ENCODE results near the gene FLVCR2. TPM values are rescaled to one million over a fixed set of nuclear protein-coding genes. Genes with fewer than 3 reads are reported as not detected.

FLVCR2 gene
- total RNA-seq, 1 experiment from 2014 or later, result 3.2 TPM

- no peak overlapping the region for H3K27ac Mint-ChIP-seq (ENCODE audit: low read depth, unreplicated experiment)
- TF ChIP-seq, protein P1, sequence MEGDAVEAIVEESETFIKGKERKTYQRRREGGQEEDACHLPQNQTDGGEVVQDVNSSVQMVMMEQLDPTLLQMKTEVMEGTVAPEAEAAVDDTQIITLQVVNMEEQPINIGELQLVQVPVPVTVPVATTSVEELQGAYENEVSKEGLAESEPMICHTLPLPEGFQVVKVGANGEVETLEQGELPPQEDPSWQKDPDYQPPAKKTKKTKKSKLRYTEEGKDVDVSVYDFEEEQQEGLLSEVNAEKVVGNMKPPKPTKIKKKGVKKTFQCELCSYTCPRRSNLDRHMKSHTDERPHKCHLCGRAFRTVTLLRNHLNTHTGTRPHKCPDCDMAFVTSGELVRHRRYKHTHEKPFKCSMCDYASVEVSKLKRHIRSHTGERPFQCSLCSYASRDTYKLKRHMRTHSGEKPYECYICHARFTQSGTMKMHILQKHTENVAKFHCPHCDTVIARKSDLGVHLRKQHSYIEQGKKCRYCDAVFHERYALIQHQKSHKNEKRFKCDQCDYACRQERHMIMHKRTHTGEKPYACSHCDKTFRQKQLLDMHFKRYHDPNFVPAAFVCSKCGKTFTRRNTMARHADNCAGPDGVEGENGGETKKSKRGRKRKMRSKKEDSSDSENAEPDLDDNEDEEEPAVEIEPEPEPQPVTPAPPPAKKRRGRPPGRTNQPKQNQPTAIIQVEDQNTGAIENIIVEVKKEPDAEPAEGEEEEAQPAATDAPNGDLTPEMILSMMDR (IDR thresholded peaks at IDR 0.05; ENCODE audit: unreplicated experiment), result no peak
- no peaks in the 10 kb centered on the region for H3K4me1 Mint-ChIP-seq (ENCODE audit: insufficient read depth, unreplicated experiment)
- intact Hi-C loops (cut with micrococcal nuclease), result no loop called here
- H3K9me3 Mint-ChIP-seq (ENCODE audit: unreplicated experiment), result no peaks in the 10 kb centered on the region
- no peak for DNase-seq (ENCODE audit: unreplicated experiment)
- BruUV-seq (replicated peaks), result no TSS peak
- POLR2A ChIA-PET, result no interaction called here
- no peak overlapping the region for H3K4me3 Mint-ChIP-seq (ENCODE audit: unreplicated experiment)
- CTCF ChIA-PET, result interaction anchor here (0.7 kb wide), 1 partner anchor 18 kb away, joined by 3 read pairs; no protein-coding TSS in a partner anchor
- no peaks in the 10 kb centered on the region for H3K36me3 Mint-ChIP-seq (ENCODE audit: insufficient read depth, unreplicated experiment)
- H3K27me3 Mint-ChIP-seq (ENCODE audit: insufficient read depth, unreplicated experiment), result no peaks in the 10 kb centered on the region
These were observed 34.6 kb upstream of the FLVCR2 start for GRCh38 chr14:75543786-75544185.

GRCh38 chr14:75545907-75546306 is 32.5 kb upstream of the FLVCR2 start:
- Mint-ChIP-seq H3K4me3 (ENCODE audit: unreplicated experiment) (no peak overlapping the region), H3K4me1 (ENCODE audit: insufficient read depth, unreplicated experiment) (no peaks in the 10 kb centered on the region), H3K27me3 (ENCODE audit: insufficient read depth, unreplicated experiment) (no peaks in the 10 kb centered on the region), H3K27ac (ENCODE audit: low read depth, unreplicated experiment) (no peak overlapping the region), H3K36me3 (ENCODE audit: insufficient read depth, unreplicated experiment) (no peaks in the 10 kb centered on the region), H3K9me3 (ENCODE audit: unreplicated experiment) (no peaks in the 10 kb centered on the region)
- CTCF ChIA-PET, result interaction anchor here (0.6 to 1.2 kb wide), 3 partner anchors 14 to 32 kb away, joined by 3 to 4 read pairs (median 3); no protein-coding TSS in a partner anchor
- TF ChIP-seq, protein P1 (IDR thresholded peaks at IDR 0.05; ENCODE audit: unreplicated experiment), result no peak
- intact Hi-C loops (cut with micrococcal nuclease), result no loop called here
- no TSS peak for BruUV-seq (replicated peaks)
- POLR2A ChIA-PET, result interaction anchor here (1.5 kb wide), 1 partner anchor 9 kb away, joined by 3 read pairs; no protein-coding TSS in a partner anchor
- no peak for DNase-seq (ENCODE audit: unreplicated experiment)

DNA sequence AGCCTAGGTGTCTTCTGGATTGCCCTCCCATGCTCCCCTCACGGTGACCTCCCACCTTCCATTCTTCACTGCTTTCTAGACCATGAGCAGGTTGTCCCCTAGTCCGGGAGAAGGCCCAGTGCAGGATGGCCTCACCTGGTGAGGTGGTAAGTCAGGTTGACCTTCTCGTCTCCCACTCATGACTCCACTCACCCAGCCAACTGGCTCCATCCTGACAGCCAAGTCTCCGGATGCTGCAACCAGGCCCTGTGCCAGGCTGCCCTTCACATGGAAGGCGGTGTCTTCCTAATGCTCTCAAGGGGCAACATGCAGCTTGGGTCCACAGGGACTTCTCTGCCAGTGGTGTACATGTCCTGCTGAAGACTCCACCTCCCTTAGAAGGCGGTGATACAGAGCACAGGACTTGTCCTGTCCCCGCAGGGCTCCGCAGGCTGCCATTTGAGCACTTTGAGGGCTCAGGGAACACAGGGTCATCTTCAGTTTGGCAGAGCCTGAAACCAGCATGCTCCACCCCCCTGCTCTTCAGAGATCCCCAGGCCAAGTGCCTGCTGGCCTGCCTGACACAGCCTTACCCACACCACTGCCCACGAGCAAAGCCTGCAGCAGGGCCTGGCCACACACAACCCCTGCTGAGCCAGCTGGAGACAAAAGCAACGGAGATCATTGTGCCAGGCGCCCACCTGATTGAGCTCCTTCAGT is 30.7 kb upstream of the FLVCR2 start:
- TF ChIP-seq, protein P1 (IDR thresholded peaks at IDR 0.05; ENCODE audit: unreplicated experiment), result no peak
- ChIA-PET POLR2A (no interaction called here), CTCF (interaction anchor here (3.1 kb wide), 1 partner anchor 13 kb away, joined by 12 read pairs; no protein-coding TSS in a partner anchor)
- no peaks in the 10 kb centered on the region for H3K9me3 Mint-ChIP-seq (ENCODE audit: unreplicated experiment)
- no peak overlapping the region for H3K4me3 Mint-ChIP-seq (ENCODE audit: unreplicated experiment)
- no peaks in the 10 kb centered on the region for H3K27me3 Mint-ChIP-seq (ENCODE audit: insufficient read depth, unreplicated experiment)
- H3K4me1 Mint-ChIP-seq (ENCODE audit: insufficient read depth, unreplicated experiment), result peaks cover 10% of the 10 kb centered on the region
- no peaks in the 10 kb centered on the region for H3K36me3 Mint-ChIP-seq (ENCODE audit: insufficient read depth, unreplicated experiment)
- no peak overlapping the region for H3K27ac Mint-ChIP-seq (ENCODE audit: low read depth, unreplicated experiment)
- no peak for DNase-seq (ENCODE audit: unreplicated experiment)
- no TSS peak for BruUV-seq (replicated peaks)
- intact Hi-C loops (cut with micrococcal nuclease), result no loop called here

DNA sequence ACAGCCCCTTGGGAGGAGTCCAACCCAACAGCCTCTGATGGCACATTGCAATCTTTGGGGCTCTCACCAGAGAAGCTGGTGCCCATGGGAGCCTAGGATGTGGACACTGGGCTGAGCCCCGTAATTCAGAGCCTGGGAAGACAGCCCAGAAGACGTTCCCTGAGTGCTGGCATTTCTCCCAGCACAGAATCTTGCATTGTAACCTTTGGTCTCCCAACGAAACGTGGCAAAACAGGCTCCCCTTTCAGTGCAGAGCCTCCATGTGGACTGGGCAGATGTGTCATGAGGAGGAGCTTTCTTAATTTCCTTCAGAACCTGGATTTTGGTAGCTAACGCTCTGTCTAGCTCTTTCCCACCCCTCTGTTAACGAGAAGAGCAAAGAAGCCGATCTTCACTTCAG is 29.9 kb upstream of the FLVCR2 start:
- intact Hi-C loops (cut with micrococcal nuclease), result no loop called here
- Mint-ChIP-seq H3K4me3 (ENCODE audit: unreplicated experiment) (no peak overlapping the region), H3K9me3 (ENCODE audit: unreplicated experiment) (no peaks in the 10 kb centered on the region), H3K4me1 (ENCODE audit: insufficient read depth, unreplicated experiment) (peaks cover 17% of the 10 kb centered on the region), H3K36me3 (ENCODE audit: insufficient read depth, unreplicated experiment) (no peaks in the 10 kb centered on the region), H3K27me3 (ENCODE audit: insufficient read depth, unreplicated experiment) (no peaks in the 10 kb centered on the region), H3K27ac (ENCODE audit: low read depth, unreplicated experiment) (no peak overlapping the region)
- TF ChIP-seq, protein P1 (IDR thresholded peaks at IDR 0.05; ENCODE audit: unreplicated experiment), result no peak
- ChIA-PET CTCF (interaction anchor here (3.1 kb wide), 1 partner anchor 12 kb away, joined by 12 read pairs; no protein-coding TSS in a partner anchor), POLR2A (no interaction called here)
- no TSS peak for BruUV-seq (replicated peaks)
- no peak for DNase-seq (ENCODE audit: unreplicated experiment)

All from MCF 10A (cell line).